GM18517 (cell line): ENCODE measurements around the gene DHCR7.
A peak's percentile ranks its signal among the peaks of the same experiment; 100 is the strongest.

Experiments used
- ATAC-seq: cut with Tn5 transposase; IDR thresholded peaks from one replicate; pipeline ENCODE4 v1.9.1; 2021; ENCODE audit warnings: mild to moderate bottlenecking, moderate library complexity; ENCODE audit not compliant: unreplicated experiment

The DHCR7 gene

GRCh38 chr11:71458146-71459070, 10.2 kb upstream of the DHCR7 start:
- no peak for ATAC-seq

GRCh38 chr11:71456831-71457230, 8.6 kb upstream of the DHCR7 start:
- ATAC-seq, result no peak

GRCh38 chr11:71456294-71456693, 8.1 kb upstream of the DHCR7 start:
- ATAC-seq, result no peak

- no peak for ATAC-seq
Observed at GRCh38 chr11:71454470-71455113, 6.4 kb upstream of the DHCR7 start.

DNA sequence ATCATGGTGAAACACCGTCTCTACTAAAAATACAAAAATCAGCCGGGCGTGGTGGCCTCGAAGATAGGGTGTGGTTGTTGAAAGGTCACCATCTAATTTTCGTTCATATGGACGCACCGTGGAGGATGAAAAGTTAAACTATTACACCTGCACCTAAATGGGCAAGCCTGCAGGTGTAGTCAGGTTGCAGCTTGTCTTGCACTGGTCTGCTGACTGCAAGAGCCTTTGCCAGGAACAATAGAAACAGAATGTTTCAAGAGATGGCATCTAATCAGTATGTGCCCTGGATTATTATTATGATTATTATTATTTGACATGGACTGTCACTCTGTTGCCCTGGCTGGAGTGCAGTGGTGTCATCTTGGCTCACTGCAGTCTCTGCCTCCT, 5.7 kb upstream of the DHCR7 start:
- no peak for ATAC-seq

- peak; percentile 43 for ATAC-seq
Observed at GRCh38 chr11:71453037-71453917, 5.1 kb upstream of the DHCR7 start, which contains the start of gene NADSYN1. NADSYN1 (plus strand) TSS chr11:71453203; CDS start chr11:71453297, 94 bp downstream.

DNA sequence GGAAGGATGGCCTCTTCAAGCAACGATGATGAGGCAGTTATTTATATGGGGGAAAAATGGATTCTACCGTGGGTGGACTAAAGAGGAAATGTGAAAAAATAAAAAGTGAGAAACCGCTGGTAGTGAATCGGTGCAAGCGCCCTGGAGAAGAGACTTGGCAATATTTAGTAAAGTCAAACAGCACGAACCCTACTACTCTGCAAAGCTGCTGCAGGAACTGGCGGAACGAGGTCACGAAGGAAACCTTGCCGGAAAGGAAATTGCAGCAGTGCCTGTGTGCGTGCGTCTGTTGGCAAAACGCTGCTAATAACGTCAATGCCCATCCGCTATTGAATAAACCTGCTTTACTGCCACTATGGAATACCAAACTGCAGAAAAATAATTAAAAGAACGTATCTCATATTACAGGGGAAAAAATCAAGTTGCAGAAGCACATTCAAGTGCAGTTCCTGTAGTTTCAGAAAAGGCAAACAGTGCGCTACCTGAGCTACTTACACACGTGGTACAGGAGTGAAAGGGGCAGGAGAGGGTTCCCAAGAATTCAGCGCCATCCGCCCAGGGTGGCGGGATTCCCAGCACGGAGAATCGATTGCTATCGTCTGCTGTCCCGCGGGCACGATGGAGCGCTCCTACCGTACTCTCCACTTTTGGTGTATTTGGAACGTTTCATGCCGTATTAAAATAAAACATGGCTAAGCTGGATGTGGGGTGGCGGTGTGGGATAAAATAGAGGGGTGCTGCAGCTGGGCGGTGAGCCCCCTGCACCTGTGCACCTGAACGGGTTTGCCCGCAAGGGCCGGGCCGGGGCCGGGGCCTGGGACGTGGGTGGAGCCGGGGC, 4.2 kb upstream of the DHCR7 start:
- ATAC-seq, result no peak

- ATAC-seq, result no peak
Observed at GRCh38 chr11:71451596-71452198, 3.5 kb upstream of the DHCR7 start.

DNA sequence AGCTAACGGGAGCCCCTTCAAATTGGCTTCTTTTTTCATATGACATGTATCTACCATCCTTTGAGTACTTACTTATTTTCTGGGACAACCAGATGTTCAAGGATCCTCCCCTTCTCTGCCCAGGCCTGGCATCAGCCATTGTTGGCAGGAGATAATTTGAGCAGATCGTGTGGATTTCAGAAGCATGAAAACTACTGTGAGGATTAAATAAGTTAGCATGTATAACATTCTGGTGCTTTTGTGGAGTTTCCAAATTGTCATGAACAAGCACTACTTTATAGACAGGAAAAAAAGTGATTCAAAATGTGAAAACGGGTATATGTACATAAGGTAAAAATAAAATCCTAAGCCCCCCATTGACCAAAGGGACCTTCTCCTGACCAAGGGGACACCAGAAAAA, 2.7 kb upstream of the DHCR7 start:
- ATAC-seq, result no peak

- ATAC-seq, result no peak
Observed at GRCh38 chr11:71450507-71450906, 2.3 kb upstream of the DHCR7 start.

DNA sequence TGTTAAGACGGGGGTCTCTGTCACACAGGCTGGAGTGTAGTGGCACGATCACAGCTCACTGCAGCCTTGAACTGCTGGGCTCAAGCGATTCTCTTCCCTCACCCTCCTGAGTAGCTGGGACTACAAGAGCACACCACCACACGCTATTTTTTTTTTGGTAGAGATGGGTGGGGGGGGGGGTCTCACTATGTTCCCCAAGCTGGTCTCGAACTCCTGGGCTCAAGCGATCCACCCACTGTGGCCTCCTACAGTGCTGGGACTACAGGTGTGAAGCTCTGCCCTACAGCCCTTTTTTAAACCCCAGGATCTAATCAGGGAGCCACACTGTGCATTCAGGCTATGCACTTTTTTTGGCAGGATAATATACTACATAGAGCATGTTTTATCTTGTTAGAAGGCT, 1.4 kb upstream of the DHCR7 start:
- ATAC-seq, result no peak

DNA sequence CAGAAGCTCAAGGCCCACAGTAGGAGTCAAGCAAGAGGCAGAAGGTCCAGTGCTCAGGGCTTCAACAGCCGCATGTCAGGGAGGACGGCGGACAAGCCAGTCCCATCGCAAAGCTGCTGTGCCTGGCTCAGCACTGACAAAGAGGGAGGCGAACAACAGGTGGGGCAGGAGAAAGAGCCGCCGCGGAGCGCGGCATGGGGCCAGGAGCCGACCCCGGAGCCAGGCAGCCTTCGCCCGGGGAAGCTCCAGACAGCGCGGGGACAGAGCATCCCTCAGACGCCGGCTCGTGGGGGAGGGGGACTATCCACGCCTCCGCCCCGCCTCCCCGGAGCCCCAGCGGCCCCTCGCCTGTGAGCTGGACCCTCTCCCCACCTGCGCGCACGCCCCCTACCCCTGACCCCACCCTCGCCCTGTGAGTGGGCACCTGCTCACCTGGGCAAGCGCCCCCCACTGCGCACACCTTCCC, 369 bp downstream of the DHCR7 start:
- ATAC-seq, result no peak

DNA sequence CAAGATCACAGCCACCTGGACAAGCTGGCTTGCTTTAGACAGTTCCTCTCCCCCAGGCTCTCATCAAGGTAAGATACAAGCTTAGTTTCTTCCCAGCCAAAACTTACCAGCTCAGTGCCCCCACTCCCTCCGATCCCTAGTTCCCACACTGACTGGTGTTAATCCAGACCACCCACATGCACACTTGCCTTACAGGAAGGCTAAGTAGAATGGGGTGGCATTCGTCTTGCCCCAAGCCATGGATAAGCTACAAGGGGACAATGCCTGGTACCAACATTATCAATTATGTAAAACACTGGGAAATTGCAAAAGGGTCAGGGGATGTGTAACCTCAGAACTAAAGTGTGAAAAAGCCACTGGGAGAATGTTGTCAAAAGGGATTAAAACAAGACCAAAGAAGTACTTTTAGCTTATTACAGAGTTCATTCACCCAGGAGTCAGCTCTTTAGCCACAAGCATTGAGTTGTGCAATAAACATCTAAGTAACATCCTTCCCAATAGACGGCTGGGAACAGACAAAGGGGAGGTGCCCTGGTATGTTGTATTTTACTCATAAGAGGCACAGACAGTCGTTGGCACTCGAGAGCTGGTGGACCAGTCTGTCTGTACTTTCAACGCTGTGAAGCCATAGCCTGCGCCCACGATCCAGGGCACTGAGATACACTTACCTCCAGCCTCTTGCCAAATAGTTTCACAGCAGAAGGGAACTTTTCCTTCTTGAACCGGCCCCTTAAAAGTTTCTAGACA, 1.1 kb downstream of the DHCR7 start:
- no peak for ATAC-seq

DNA sequence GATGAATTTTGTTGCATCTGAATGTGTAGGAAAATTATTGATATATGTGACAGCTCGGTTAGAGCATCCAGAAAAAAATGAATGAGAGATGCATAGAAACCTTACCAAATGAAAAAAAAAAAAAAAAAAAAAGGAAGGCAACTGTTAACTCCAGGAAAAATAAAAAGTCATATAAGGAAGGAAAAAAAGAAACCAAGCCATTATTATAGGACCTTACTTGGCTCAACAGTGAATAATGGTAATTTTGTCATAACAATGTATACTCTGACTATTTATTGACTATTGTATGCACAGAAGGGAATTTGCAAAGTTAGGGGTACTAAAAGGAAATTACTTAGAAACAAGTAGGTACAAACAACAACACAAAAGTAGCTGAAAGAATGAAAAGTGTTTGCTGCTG, 2.0 kb downstream of the DHCR7 start:
- no peak for ATAC-seq

DNA sequence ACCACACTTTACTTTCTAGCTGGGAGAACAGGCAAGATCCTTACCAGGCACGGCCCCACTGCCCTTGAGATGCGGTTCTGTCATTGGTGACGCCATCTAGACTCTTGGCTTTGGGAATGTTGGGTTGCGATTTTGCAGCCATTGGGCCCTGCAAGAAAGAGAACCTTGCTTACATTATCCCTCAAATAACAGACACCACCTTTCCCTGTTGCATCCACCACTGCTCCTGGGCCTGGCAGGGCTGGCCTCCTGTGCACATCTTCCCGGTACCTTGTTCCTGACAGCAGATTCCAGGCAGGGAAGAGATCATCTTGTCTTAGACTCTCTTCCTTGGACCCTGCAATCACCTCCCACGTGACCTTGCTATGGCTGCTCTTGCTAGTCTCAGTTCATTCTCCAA, 3.4 kb downstream of the DHCR7 start:
- ATAC-seq, result no peak

DNA sequence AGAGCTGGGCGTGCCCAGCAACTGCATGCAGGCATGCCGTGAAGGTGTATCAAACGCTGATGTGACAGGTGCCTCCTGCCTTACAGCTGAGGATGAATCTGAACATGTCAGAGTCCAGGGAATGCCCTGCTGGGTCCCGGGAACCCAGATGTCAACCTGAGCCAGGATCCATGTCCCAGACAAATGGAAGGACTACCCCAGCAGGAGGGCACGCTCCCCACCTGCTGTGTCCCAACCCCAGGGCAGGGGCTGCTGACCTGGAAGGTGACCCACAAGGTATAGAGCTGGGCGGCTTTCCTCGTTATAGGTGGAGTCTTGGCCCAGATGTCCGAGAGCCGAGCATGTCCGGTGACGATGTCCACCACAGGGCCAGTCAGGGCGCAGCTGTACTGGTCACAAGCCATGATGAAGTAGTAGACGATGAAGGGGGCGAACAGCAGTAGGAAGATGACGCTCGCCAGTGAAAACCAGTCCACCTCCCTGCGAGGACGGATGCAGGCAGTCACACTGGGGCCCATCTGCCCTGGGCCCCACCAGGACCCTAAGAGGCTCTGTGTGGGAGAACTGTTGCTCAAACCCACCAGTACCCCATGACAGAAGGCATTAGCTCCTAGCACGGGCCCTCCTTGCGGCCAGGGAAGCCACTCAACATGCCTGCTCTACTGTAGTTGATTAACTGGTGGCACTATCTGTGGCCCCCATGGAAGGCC, 4.3 kb downstream of the DHCR7 start:
- ATAC-seq, result no peak

GRCh38 chr11:71442880-71443279, 5.3 kb downstream of the DHCR7 start:
- no peak for ATAC-seq

DNA sequence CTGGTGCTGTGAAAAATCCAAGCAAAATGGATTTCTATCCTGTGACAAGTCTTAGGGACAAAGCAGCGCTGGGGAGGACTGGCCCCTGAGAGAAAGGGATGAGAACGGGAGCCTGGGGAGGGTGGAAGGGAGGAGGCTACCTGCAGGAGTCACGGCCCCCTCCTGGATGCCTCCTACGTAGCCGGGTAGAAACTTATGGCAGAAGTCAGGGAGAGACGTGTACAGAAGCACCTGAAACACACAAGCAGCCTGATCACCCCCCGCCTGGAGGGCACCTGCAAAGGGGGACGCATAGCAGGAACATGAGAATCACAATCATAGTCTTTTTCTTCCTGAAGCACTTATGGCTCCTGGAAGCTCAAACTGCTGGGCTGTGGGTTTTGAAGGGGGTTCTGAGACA, 6.1 kb downstream of the DHCR7 start:
- no peak for ATAC-seq

DNA sequence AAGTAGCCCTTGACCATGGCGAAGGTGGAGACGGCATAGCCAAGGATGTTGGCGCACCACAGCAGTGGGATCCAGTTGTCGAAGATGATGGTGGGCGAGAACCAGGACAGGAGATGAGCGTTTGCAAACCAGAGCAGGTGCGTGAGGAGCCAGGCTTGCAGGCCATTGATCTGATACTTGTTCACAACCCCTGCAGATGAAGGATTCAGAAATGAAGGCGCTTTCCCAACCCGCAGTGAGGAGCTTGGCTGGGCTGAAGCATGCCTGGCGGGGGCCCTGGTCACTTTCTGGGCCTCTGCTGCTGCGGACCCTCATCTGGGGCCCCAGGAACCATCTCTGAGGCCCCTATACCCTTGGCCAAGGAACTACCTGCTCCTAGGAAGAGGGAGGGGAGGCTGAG, 6.9 kb downstream of the DHCR7 start:
- no peak for ATAC-seq
